AG04449 (cell line): Measurements from ENCODE around the gene ITIH3.

ENCODE experiments used
- CTCF ChIA-PET: fragments of 350-600 bp; formaldehyde crosslinking; extraction: SDS; loops from one replicate; lab custom pipeline; 2021; ENCODE audit warnings: antibody characterized with exemption; lab: Yijun Ruan, JAX
- POLR2A ChIA-PET: fragments of 400-600, 350-600 bp; formaldehyde crosslinking; extraction: SDS; loops from one replicate; lab custom pipeline; 2020; ENCODE audit warnings: antibody characterized with exemption, inconsistent platforms; lab: Yijun Ruan, JAX
- DNase-seq: peaks from one replicate; pipeline ENCODE4 v3.0.0-alpha.2; 2010; ENCODE audit warnings: low read depth, low spot score
- H3K4me3 ChIP-seq: 2 replicates; pipeline ENCODE4 v1.5.1; 2011; ENCODE audit warnings: low read depth, mild to moderate bottlenecking, control low read depth, low read length
- TF ChIP-seq, protein P1 (sequence below): IDR thresholded peaks from one replicate; pipeline ENCODE4 v1.5.1; 2011; ENCODE audit warnings: mild to moderate bottlenecking, moderate library complexity, low read length, control low read depth, inconsistent platforms; ENCODE audit not compliant: insufficient read depth; ENCODE audit errors: missing control alignments

The ITIH3 gene

DNA sequence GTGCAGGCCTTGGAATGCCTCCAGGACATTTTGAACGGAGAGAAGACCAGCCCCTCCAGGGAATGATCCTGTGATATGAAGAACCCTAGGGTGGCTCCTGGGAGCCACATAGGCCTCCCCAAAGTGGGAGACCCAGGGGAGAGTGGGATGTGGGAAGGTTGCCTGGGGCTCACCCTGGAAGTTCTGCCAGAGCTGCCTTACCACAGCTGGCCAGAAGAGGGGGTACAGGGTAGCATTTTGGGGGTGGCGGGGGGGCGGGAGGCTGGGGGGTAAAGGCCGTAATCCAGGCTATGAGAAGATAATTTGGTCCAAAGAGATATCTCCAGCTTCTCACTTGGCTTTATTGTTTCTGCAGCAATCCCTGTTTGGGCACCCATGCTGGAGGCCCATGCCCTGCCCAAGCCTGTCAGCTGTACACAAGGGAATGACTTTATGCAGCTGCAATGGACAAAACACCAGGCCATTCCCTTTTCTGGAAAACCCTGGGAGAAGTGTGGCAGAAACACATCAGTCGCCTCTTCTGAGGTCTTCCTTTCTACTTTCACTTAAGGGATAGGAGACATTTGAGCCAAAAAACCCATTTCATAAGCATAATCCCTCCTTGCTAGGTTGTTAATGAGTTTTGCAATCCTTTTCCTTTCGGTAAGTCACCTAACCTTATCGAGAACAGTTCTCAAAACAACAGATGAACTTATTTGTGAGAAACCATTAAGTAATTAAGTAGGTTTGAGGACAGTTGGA, 51.3 kb downstream of the ITIH3 start:
- TF ChIP-seq, protein P1, sequence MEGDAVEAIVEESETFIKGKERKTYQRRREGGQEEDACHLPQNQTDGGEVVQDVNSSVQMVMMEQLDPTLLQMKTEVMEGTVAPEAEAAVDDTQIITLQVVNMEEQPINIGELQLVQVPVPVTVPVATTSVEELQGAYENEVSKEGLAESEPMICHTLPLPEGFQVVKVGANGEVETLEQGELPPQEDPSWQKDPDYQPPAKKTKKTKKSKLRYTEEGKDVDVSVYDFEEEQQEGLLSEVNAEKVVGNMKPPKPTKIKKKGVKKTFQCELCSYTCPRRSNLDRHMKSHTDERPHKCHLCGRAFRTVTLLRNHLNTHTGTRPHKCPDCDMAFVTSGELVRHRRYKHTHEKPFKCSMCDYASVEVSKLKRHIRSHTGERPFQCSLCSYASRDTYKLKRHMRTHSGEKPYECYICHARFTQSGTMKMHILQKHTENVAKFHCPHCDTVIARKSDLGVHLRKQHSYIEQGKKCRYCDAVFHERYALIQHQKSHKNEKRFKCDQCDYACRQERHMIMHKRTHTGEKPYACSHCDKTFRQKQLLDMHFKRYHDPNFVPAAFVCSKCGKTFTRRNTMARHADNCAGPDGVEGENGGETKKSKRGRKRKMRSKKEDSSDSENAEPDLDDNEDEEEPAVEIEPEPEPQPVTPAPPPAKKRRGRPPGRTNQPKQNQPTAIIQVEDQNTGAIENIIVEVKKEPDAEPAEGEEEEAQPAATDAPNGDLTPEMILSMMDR: peak; percentile 42
- ChIA-PET CTCF (interaction anchor here (0.9 to 1.3 kb wide), 3 partner anchors 8 to 88 kb away, joined by 3 to 6 read pairs (median 5); no protein-coding TSS in a partner anchor), POLR2A (no interaction called here)
- no peak for DNase-seq
- H3K4me3 ChIP-seq: no peak overlapping the region

DNA sequence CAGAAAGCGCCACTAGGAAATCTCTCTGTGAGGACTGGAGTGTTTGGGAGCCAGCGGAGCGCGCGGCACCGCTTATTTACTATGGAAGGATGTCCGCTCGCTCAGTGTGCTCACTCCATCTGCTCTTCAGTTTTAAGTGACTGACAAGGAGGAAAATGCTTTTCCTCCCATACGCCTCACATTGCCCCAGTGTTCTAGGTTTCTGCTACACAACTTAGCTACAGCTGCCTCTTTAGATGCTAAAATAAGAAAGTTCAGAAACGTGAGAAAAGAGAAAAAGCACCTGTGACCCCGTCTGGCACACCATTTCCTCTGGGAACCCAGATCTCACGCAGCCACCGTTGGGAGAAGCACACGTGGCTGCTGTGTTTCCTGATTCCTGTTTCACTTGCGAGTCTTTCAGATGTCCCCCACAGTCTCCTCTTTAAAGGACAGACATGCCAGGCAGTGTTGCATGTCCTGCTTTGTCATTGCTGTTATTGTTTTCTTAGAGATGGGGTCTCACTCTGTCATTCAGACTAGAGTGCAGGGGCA, 51.9 kb downstream of the ITIH3 start:
- H3K4me3 ChIP-seq: no peak overlapping the region
- TF ChIP-seq, protein P1: no peak
- no peak for DNase-seq
- CTCF ChIA-PET: no interaction called here
- POLR2A ChIA-PET: no interaction called here

DNA sequence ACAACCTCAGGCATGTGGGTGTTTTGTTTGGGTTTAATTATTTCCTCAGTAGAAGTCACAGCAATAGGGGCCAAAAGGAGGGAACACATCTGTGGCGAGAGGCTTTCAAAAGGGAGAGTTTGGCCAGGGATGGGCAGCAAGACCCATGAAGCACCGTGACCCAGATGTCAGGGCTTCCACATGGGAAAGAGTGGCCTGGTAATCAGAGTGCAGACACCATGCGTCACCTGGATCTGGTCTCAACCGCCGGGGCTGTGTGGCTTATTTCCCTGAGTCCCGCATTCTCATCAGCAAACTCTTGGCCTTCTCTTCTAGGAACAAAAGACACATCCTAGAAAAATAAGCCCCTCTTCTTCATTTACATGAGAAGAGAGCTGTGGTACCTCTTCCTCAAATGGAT, 52.6 kb downstream of the ITIH3 start:
- CTCF ChIA-PET: no interaction called here
- TF ChIP-seq, protein P1: no peak
- no peak for DNase-seq
- H3K4me3 ChIP-seq: no peak overlapping the region
- POLR2A ChIA-PET: no interaction called here

DNA sequence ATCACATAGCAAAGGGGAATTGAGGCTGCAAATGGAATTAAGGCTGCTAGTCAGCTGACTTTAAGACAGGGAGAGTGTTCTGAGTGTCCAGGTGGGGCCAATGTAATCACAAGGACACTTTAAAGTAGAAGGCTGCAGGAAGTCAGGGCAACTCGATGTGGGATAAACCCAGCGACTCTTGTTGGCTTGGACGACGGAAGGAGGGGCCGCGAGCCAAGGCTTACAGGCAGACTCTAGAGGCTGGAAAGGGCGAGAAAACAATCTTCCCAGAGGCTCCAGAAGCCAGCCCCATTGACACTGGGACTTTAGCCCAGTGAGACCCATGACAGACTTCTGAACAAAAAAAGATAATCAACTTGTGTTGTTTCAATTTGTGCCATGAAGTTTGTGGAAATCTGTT, 53.1 kb downstream of the ITIH3 start:
- ChIA-PET CTCF (interaction anchor here (1.2 to 1.8 kb wide), 3 partner anchors 9 to 349 kb away, joined by 3 to 5 read pairs (median 4); partner anchors contain the start of gene MUSTN1), POLR2A (no interaction called here)
- H3K4me3 ChIP-seq: no peak overlapping the region
- DNase-seq: no peak
- TF ChIP-seq, protein P1: no peak

DNA sequence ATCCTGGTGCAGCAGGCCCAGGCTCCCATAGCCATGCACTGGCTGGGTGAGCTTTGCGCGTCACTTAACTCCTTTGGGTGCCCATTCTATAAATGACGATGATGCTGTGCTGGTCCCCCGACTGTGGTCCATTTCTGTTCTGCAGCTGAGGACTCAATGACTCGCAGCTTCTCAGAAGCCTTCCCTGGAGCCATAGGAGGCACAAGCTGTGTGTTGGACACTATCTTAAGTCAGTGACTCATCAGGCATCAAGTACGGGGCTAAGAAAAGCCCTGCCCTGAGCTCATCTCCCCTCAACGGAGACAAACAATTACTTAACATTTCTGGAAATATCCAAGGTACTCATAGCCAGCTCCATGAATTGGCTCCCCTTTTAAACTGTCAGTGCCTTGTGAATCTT, 54.0 kb downstream of the ITIH3 start:
- ChIA-PET CTCF (interaction anchor here (0.7 to 2.0 kb wide), 12 partner anchors 8 to 348 kb away, joined by 3 to 7 read pairs (median 4); partner anchors contain the start of gene MUSTN1), POLR2A (interaction anchor here (0.5 kb wide), 2 partner anchors 103 to 128 kb away, joined by 3 read pairs; no protein-coding TSS in a partner anchor)
- TF ChIP-seq, protein P1: no peak
- H3K4me3 ChIP-seq: no peak overlapping the region
- DNase-seq: peak; percentile 45

DNA sequence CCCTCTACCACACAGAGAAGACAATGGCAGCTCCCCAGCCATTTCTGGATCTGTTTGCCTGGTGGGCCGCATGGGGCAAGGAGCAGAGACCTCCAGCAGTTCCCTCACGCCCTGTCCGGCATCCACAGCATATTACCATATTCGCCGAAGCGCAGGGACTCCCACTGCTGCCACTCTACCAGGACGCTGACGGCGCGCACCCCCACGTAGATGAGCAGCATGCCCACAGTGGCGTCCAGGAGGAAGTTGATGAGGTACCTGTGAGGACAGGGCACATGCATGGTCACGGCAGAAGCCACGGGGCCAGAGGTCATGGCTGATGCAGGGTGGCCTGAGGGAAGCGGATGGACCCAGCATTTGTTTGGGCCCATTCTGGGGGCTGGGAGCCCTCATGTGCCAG, 55.1 kb downstream of the ITIH3 start:
- ChIA-PET POLR2A (no interaction called here), CTCF (interaction anchor here (0.9 to 2.0 kb wide), 8 partner anchors 57 to 347 kb away, joined by 3 to 7 read pairs (median 4); no protein-coding TSS in a partner anchor)
- no peak overlapping the region for H3K4me3 ChIP-seq
- TF ChIP-seq, protein P1: no peak
- no peak for DNase-seq
